AG04449 (cell line): ENCODE results near the gene NPAS3.
A peak's percentile ranks its signal among the peaks of the same experiment; 100 is the strongest.

Experiments used
- CTCF ChIA-PET: fragments of 350-600 bp; formaldehyde crosslinking; extraction: SDS; loops from one replicate; lab custom pipeline; 2021; ENCODE audit warnings: antibody characterized with exemption; lab: Yijun Ruan, JAX
- POLR2A ChIA-PET: fragments of 400-600, 350-600 bp; formaldehyde crosslinking; extraction: SDS; loops from one replicate; lab custom pipeline; 2020; ENCODE audit warnings: antibody characterized with exemption, inconsistent platforms; lab: Yijun Ruan, JAX
- DNase-seq: peaks from one replicate; pipeline ENCODE4 v3.0.0-alpha.2; 2010; ENCODE audit warnings: low read depth, low spot score
- H3K4me3 ChIP-seq: 2 replicates; pipeline ENCODE4 v1.5.1; 2011; ENCODE audit warnings: low read depth, mild to moderate bottlenecking, control low read depth, low read length
- TF ChIP-seq, protein P1 (sequence below): IDR thresholded peaks from one replicate; pipeline ENCODE4 v1.5.1; 2011; ENCODE audit warnings: mild to moderate bottlenecking, moderate library complexity, low read length, control low read depth, inconsistent platforms; ENCODE audit not compliant: insufficient read depth; ENCODE audit errors: missing control alignments

Gene NPAS3

DNA sequence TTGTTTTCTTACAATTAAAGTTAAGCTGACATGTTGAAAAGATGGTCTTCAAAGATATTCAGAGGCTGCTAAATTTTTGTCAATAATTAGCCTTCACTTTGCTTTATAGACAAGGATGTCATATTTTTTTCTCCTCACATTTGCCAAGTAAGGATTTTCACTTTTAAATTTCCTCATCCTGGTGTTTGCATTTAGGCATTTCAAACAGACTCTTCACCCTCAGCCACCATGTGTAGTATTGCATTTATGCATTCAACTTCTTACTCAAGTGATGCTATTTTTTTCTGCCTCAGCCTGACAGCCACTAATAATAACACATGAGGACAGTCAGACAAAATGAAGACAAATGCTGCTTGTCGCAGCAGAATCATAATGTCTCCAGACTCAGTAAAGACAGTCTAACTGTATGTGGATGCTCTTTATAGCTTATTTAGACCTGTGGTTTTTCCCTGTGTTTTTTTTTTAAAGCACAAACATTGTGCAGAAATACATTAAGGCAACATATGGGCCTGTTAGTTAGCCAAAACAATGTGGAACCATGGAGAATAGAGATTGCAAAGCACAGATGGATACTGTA, 481.5 kb downstream of the NPAS3 start:
- TF ChIP-seq, protein P1, sequence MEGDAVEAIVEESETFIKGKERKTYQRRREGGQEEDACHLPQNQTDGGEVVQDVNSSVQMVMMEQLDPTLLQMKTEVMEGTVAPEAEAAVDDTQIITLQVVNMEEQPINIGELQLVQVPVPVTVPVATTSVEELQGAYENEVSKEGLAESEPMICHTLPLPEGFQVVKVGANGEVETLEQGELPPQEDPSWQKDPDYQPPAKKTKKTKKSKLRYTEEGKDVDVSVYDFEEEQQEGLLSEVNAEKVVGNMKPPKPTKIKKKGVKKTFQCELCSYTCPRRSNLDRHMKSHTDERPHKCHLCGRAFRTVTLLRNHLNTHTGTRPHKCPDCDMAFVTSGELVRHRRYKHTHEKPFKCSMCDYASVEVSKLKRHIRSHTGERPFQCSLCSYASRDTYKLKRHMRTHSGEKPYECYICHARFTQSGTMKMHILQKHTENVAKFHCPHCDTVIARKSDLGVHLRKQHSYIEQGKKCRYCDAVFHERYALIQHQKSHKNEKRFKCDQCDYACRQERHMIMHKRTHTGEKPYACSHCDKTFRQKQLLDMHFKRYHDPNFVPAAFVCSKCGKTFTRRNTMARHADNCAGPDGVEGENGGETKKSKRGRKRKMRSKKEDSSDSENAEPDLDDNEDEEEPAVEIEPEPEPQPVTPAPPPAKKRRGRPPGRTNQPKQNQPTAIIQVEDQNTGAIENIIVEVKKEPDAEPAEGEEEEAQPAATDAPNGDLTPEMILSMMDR = no peak
- no peak overlapping the region for H3K4me3 ChIP-seq
- ChIA-PET POLR2A (no interaction called here), CTCF (no interaction called here)
- no peak for DNase-seq

DNA sequence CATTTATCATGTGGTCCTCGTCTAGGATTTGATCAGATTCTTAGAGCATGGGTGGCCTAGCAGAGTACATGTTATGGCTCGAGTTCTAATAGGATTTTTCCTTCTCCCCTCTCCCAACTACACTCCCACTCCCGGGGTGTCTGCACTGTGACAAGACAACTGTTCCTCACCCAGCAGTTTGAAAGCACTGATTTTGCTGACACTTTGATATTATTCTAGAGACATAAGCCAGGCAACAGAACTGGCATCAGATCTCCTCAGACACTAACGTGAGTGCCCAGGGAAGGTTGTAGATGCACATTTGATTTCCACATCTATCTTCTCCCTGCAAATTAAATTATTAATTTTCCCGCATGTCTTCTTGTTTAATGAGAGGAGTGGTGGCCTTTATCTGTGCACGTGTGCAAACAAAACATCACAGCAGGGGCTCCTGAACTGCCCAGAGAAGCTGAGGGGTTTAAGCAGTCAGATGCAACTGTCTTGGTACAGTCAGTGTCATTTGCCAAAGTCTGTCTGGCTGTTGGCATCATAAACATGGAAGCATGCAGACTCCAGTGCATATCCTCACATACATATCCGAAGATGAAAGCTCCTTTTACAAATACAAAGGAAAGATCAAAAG, 491.8 kb downstream of the NPAS3 start:
- no peak for DNase-seq
- POLR2A ChIA-PET = no interaction called here
- TF ChIP-seq, protein P1 = no peak
- H3K4me3 ChIP-seq = no peak overlapping the region
- CTCF ChIA-PET = interaction anchor here (1.2 kb wide), 1 partner anchor 24 kb away, joined by 3 read pairs; no protein-coding TSS in a partner anchor

DNA sequence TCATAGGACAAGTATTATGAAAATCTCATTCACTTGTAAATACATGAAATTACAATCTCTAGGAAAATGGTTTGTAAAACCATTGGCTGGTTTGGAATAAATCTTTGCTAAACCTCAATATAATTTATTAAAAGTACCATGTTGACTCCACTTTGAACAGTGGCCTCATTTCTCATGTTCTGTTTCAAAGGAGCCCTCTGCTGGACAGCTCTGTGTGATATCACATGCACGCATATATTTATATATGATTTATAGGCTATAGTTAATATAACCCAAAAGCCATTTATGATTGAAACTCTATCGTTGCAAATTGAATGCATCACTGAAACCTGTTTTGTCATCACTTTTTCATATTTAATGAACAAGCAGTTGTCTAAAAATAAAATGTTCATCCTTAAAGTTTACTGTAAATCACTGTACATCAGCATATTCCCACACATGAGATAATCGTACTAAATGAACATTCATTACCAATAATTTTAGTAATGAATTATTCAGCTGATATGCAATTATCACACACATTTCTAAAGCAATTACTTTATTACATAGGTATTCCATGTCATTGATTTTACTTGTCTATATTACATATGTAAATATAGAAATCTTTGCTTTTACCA, 493.8 kb downstream of the NPAS3 start:
- TF ChIP-seq, protein P1 = peak; percentile 11
- DNase-seq = no peak
- ChIA-PET POLR2A (no interaction called here), CTCF (interaction anchor here (0.8 to 1.2 kb wide), 3 partner anchors 843 to 856 kb away, joined by 3 to 5 read pairs (median 3); no protein-coding TSS in a partner anchor)
- H3K4me3 ChIP-seq = no peak overlapping the region

DNA sequence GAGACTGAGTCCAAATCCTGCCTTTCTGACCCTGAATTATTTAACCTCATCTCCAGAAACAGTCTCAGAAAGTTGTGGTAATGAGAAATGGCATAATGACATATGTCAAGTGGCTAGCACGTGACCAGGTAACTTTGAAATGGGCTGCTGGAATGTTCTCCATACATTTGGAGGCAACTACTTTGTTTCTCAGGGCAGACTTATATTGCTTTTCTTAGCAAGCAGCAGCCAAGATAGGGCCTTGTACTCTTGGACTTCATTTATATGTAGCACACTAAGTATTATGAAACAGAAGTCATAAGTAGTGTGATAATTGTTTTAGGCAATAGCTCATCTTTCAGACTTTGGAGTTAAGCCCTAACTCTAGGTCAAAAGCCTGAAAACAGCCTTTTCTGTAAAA, 494.7 kb downstream of the NPAS3 start:
- CTCF ChIA-PET = interaction anchor here (0.8 to 1.2 kb wide), 3 partner anchors 359 to 857 kb away, joined by 3 to 5 read pairs (median 4); no protein-coding TSS in a partner anchor
- POLR2A ChIA-PET = no interaction called here
- TF ChIP-seq, protein P1 = no peak
- no peak for DNase-seq
- no peak overlapping the region for H3K4me3 ChIP-seq

DNA sequence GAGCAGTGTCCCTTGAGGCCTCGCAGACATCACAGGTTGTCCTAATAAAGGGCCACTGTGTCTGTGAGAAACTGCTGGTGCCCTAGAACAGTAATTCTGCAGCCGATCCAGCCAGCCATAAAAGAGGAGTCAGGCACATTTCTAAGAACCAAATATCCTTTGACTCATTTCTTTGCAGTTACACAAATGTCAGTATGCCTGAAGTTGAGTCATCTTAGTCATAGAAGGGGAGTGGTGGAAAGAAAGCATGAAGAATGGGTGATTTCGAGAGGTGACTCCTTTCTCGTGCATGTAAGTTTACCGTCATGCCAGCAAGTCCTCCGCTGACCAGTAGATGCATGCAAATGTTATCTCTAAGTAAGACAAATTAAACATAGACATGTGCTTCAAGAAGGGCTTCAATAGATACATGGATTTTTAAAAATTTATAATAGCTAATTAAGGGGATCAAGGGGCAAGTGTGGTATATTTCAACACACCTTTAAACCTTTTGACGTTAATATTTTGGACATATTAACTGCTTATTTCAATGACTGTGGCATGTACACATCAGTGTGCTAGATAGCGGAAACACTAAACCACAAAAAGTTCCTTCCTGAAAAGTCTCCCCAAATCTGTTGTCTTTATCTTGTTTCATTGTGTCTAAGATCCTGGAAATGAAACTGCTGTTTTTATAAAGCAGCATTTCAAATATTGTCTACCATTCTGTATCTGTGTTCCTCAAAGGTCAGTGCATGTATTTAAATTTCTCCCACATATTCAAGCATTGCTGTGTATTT, 497.4 kb downstream of the NPAS3 start:
- TF ChIP-seq, protein P1 = no peak
- CTCF ChIA-PET = interaction anchor here (1.1 kb wide), 1 partner anchor 357 kb away, joined by 3 read pairs; no protein-coding TSS in a partner anchor

More for the DNA sequence above, 497.4 kb downstream of the NPAS3 start:
- POLR2A ChIA-PET = no interaction called here
- DNase-seq = peak; percentile 4
- no peak overlapping the region for H3K4me3 ChIP-seq
